HG03175 (cell line): ENCODE data around the gene SNX27.
"Not testable (repeated sequence)": the region's sequence is repeated elsewhere in the genome, so short reads cannot be mapped to it uniquely, and the experiment has no call there.

Experiments used
- ATAC-seq: cut with Tn5 transposase; IDR thresholded peaks from one replicate; pipeline ENCODE4 v1.9.1; 2021; ENCODE audit warnings: mild to moderate bottlenecking, moderate library complexity; ENCODE audit not compliant: unreplicated experiment

SNX27 gene

DNA sequence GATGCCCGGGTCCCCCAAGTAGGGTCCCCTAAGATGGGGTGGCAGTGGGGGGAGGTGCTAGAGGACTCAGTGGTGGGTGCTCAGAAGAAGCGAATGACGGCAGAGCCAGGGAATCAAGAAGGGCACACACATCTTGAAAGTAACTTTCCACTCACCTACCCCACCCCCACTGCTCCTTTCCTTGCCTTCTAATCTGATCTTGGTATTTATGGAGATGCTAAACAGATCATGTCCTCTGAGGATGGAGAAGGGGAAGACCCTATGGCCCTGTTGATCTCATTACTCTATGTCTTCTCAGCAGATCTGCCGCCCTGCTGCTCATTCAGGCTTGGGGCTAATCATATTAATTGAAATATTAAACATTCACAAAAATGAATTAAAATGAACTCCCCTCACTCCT lies 106.8 kb downstream of the SNX27 start:
- ATAC-seq = no peak

DNA sequence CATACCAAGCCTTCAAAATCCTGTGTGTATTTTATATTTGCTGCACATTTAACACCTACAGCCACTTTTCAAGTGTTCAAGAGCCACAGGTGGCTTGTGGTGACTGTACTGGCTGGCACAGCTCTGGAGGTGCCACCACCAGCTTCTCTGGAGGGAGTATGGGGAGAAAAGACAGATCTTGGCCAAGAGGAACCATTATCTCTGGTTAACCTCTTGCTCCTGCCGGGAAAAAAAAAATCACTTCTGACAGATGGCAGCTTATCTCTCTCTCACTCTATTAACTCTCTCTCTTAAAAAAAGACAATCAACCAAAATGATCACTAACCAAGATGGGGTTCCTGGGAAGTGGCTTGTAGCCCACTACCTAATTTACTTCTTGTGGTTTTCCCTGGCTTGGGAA lies 108.3 kb downstream of the SNX27 start:
- ATAC-seq = no peak

DNA sequence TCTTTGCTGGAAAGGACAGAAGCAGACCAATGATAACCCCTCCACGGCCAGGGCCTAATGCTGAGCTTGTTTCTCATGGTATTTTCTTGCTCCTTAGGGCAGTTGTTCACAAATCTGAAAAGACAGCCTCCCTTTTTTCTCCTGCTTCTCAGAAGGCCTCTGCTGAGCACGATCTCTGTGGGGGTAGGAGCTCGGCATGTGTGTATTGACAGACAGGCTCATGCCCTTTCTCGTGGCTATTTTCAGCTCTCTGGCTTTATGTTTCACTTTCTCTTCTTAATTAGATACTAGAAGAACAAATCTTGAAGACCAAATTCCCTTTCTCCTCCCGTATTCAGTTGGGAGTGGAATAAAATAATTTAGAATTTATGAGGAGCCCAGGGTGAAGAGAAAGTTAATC lies 108.7 kb downstream of the SNX27 start:
- peak; percentile 52 for ATAC-seq

DNA sequence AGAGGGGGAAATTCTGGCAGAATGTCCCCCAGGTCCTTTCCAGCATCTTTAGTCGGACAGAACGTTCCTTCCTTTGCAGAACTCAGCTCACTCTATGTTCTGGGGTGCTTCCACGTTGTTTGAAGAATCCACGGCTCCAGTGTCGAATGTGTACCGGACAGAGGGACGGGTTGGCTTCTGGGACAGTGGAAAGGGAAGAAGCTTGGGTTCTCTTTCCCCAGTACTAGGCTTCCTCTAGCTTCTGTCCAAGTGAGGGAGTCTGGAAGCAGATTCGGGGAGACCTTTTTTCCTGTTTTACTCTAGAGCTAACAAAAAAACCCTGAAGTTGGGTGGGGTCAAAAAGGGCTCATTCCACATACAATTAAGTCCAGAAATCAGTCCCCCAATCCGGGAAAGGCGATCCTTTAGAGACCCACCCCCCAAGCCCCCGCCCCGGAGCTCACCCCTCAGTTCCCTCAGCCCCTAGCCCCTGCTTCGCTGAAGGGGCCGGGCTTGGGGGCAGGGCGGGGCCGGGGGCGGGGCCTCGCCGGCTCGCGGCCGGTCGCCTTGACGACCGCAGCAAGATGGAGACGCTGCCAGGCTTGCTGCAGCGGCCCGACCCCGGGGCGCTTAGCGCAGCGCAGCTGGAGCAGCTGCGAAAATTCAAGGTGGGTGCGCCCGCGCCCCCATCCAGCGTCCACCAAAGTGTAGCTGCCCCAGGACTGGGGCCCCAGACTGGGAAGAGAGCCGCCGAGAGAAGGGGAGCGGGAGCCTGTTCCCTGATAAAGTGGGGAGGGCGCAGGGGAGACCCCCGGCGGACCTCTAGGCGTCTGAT lies 109.3 kb downstream of the SNX27 start, which contains the start of gene RIIAD1:
RIIAD1 (plus strand) TSS at position 549 of the 814 bp plus-strand sequence; CDS start at position 564, 15 bp downstream.
- peak; percentile 56 for ATAC-seq

DNA sequence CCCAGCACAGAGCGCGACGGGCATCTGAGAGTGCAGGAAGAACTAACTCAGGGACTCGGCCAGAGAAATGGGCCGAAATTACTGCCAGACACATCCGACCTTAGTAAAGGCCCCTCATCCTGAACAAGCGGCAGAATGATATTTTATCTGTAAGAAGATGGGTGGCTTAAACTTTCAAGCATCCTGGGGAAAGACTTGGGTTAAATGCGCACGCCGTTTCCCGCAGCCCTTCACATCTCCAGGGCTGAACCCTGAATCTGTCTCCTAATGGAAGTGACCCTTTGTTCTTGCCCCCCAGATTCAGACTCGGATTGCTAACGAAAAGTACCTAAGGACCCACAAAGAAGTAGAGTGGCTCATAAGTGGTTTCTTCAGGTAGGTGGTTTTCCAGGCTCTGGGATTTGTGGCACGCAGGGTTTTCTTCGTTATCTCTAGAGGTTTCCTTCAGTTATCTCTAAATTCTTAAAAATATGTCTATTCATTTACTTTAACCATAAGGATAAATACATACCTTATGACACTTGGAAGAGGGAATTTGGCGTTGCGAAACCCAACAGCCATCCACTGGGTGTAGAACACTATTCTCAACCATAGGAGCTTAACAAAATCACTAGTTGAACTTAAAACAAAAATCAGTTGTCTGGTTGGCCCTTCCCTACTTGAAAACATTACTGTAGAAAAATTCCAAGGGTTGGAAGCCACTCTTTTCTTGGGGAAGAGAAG lies 110.1 kb downstream of the SNX27 start:
- ATAC-seq = no peak

DNA sequence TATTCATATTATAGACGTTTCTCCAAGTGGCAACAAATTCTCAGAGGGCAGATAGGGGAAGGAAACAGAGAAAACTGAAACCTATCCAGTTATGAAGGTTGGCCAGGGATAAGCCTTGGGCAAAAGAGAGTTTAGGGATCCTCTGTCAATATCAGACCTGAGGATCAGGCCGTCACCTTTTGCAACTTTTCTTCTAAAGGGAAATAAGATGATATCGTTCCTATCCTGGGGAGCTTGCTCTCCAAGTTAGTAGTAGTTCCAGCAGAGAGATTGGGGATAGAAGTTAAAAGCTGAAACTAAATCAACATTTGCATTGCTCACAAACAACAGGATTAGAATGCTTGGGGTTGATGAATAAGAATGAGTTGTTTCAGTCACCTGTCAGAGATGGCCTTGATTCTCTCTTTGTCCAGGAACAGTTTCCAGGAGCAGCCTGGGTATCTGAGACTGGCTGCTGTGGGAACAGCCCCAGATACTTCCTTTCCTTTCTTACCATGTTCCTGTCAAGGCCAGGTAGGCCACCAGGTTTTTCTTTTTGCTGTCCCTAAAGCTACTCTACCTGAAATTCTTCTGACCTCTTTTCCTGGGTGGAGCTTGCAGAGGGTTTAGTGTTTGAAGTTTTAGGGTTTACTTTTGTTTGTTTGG lies 112.0 kb downstream of the SNX27 start:
- no peak for ATAC-seq

DNA sequence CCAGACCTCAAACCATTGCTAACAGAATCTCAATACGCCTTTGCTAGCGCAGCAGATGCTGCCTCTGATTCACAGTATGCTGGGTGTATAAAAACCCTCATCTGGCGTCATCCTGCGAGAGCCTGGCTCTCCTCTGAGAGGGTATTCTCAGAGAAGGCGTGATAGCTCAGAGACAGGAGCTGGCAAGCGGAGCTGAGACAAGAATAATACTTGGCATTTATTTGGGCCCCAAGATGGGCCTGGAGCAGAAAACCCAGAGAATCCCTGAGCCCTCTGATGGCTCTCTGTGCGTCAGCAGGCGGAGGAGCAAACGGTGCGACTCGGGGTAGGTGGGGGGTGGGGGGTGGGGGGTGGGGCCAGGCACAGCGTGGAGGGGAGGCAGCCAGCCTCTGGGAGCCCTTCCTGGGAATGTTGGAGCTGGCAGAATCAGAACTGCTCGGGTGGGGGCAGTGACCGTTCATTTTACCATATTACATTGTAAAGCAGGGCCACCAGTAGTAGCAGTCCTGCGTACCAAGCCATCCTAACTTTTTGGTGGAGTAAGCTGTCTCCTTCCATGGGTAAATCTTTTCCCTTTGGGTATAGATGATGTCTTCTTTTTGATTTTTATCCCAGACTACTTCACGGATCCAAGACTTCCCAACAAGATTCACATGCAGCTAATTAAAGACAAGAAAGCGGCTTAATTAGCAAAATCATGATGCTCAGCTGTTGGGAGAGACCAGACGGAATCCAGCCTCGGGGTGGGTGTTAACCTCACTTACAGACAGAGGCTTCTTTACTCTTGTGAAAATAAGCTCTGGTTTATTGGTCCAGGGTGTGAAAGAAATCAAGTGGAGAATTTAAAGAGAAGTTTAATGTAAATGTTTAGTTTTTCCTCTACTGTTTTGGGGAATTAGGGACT lies 116.6 kb downstream of the SNX27 start:
- ATAC-seq = no peak

DNA sequence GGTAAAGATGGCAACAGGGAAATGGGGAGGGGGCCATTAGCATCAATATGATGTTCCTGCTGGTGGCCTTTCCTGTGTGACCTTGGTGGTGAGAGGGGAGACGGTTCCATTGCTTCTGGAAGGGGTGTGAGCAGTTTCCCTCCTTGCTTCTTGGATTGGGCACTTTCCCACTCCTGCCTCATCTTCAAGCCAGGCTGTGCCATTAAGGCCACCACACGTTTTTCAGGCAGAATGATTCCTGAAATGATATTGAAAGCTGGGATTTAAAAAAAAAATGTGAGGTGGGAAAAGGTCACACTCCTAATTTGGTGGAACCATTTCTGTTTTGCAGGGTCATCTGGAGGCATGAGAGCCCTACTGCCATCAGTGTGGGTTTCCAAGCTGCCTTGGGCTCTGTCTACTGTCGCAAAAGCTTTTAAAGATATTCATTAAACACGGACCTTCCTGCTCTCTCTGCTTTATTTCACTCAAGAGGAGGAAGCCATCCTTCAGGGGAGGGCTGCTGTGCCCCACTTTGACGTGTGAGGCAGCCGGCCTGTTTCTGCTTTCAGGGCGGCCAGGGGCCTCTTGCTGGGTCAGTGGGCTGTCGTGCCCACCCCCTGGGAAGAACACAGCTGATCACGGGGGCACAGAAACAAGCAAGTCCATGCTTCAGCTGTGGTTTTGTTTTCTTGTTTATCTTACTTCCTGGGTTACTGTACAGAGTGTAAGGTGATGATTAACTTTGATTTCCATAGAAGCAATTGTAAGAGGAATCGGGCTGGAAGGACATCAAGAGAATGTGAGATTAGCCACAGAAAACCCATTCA lies 117.5 kb downstream of the SNX27 start:
- ATAC-seq = no peak

DNA sequence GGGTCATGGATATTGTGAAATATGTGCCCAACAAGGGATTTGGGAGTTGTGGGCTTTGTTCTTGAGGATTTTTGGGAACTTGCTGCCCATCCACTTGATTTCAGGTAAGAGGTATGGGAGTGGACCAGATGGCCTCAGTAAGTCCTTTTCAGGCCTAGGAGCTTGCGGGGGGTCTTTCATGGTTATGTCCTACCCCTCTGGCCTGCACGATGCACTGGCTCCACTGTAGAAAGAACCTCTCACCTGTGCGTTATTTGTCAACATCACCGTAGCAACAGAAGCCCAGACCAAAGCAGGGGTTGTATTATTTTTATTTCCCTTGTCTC lies 118.1 kb downstream of the SNX27 start:
- ATAC-seq = no peak

DNA sequence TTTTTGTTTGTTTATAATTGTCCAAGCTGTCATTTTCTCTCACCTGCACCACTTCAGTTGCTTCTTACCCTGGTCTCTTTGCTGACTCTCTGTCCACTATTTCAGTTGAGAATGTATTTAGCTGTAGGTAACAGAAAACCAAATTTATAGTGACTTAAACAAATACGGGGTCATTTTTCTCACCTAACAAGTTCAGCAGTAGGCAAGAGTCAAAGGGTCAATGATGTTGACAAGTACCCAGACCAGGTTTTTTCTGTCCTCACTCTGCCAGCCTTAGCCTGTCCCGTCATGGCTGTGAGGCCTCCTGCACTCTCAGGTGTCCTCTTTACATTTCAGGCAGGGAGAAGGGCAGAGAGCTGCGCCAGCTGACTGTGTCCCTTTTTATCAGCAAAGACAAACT lies 121.3 kb downstream of the SNX27 start:
- no peak for ATAC-seq

DNA sequence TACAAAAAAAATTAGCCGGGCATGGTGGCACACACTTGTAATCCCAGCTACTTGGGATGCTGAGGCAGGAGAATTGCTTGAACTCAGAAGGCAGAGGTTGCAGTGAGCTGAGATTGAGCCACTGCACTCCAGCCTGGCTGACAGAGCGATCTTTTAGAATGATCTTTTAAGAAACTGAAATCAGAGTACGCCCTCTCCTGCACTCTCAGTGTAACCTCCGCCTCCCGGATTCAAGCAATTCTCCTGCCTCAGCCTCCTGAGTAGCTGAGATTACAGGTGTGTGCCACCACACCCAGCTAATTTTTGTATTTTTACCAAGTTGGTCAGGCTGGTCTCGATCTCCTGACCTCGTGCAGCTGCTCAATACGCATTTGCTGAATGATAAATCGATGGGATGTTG lies 122.1 kb downstream of the SNX27 start:
- not testable (repeated sequence) for ATAC-seq

DNA sequence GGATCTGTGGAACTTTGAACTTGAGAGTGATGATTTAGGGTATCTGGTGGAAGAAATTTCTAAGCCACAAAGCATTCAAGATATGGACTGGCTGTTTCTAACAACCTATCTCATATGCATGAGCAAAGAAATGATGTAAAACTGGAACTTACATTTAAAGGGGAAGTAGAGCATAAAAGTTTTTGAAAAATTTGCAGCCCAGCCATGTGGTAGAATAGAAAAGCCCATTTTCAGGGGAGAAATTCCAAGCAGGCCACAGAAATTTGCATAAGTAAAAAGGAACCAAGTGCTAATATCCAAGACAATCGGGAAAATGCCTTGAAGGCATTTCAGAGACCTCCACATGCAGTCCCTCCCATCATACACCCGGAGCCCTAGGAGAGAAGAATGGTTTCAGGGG lies 125.2 kb downstream of the SNX27 start:
- no peak for ATAC-seq

DNA sequence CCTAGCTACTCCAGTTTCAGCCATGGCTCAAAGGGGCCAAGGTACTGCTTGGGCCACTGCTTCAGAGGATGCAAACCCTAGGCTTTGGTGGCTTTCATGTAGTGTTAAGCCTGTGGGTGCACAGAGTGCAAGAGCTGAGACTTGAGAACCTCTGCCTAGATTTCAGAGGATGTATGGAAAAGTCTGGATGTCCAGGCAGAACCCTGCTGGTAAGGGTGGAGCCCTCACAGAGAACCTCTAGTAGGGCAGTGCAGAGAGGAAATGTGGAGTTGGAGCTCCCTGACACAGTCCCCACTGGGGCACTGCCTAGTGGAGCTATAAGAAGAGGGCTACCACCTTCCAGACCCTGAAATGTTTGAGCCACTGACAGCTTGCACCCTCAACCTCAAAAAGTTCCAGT lies 125.6 kb downstream of the SNX27 start:
- ATAC-seq = no peak

DNA sequence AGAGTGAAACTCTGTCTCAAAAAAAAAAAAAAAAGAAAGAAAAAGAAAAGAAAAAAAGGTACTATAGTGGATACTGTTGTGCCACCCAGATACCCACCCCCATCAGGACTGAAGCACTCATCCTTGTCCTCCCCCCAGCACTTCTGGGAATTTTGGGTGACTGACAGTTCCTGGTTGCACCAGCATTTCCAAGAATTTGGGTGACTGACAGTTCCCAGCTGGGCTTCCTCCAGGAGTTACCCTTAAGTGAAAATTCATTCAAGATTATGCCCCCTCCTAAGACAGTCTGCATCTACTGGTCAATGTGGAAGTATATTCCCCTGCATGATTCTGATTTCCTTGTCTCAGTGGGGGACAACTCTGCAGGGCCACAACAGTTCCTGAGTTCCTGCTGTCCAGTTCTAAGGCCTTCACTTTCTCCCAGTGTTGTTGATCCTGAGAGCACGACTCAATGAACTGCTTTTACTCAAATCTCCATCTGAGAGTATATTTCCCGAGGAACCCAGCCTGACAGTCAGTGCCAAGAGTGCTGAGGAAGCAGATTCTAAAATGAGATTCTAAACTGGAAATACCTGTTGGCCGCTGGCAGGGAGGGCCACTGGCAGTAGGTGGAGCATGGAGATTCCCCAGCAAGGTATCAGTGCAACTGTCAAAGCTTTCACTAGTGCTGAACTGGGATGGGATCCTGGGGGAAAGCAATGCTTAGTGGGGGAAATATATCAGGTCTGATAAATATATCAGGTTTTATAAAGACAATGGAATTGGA lies 127.9 kb downstream of the SNX27 start:
- ATAC-seq = no peak

DNA sequence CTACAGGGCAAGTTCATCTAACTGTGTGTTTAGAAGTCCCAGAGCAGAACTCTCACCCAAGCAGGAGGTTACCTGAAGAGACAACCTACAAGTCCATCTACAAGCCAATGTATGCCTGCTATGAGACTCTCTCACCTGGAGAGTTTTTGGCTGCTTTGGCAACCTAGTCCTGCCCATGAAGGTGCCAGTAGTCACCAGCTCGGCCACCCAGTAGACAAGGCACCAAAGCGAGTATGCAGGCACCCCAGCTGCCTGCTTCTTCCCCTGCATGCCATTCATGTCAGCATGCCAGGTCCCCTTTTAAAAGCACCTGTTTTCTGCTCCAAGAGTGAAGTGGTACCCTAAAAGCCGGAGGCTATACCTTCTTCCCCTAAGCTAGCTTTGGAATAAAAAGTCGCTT lies 129.7 kb downstream of the SNX27 start:
- no peak for ATAC-seq
